ENCODE results near the gene HOXC9. TPM values are rescaled to one million over a fixed set of nuclear protein-coding genes. Genes with fewer than 3 reads are reported as not detected.
A peak's percentile ranks its signal among the peaks of the same experiment; 100 is the strongest.

HOXC9 gene
- total and polyA plus RNA-seq, 2 of the 8 experiments (the other 6 are each of a cell fraction or from before 2014, with no cell fraction given) = not detected

- Histone ChIP-seq H4K91ac (replicated peaks; ENCODE audit: insufficient read length, low read length) (no peak overlapping the region), H3K56ac (replicated peaks; ENCODE audit: insufficient read length, low read depth, low read length) (no peak overlapping the region), H3K4me1 (replicated peaks in 1 of 4; ENCODE audit: control insufficient read depth in 3 of 4, insufficient read depth in 4 of 4, low read length in 3 of 4) (peaks cover 0 to 9% (median 2%) of the 10 kb centered on the region in 4 experiments; a peak in 5 of 7 replicates), H2BK5ac (ENCODE audit: low read depth, low read length) (no peak overlapping the region), H3K36me3 (ENCODE audit: control insufficient read depth in 2 of 4, insufficient read depth in 4 of 4, low read length in 3 of 4) (peaks cover 0 to 8% (median 0%) of the 10 kb centered on the region in 4 experiments; a peak in 1 of 8 replicates), H3K4me3 (ENCODE audit: extremely low read depth in 1 of 4, insufficient read depth in 2 of 4, low read depth in 3 of 4, low read length in 4 of 4) (no peak overlapping the region), H2AK5ac (ENCODE audit: low read depth, low read length) (no peak overlapping the region), H4K20me1 (replicated peaks in 1 of 2; ENCODE audit: control insufficient read depth in 1 of 2, insufficient read depth in 2 of 2, low read length in 2 of 2) (peaks cover 14 to 16% of the 10 kb centered on the region in 2 experiments), H4K5ac (ENCODE audit: insufficient read length, low read depth, low read length) (no peak overlapping the region), H2BK120ac (replicated peaks; ENCODE audit: low read depth, low read length) (no peak overlapping the region), H3K18ac (ENCODE audit: extremely low read depth, low read length) (no peak overlapping the region), H2BK15ac (ENCODE audit: low read length) (no peak overlapping the region), H3K4ac (replicated peaks; ENCODE audit: insufficient read length, low read depth, low read length) (no peak overlapping the region), H3K9me3 (ENCODE audit: insufficient read depth in 2 of 2, low read depth in 1 of 2, low read length in 1 of 2) (no peaks in the 10 kb centered on the region; a peak in 1 of 4 replicates), H3K79me1 (ENCODE audit: low read depth, low read length) (no peaks in the 10 kb centered on the region), H2BK20ac (ENCODE audit: low read length) (no peak overlapping the region), H3K79me2 (ENCODE audit: control insufficient read depth in 1 of 2, insufficient read depth in 2 of 2, low read length in 2 of 2) (no peaks in the 10 kb centered on the region), H3K14ac (ENCODE audit: insufficient read length) (no peak overlapping the region), H3K9ac (replicated peaks in 1 of 4; ENCODE audit: extremely low read depth in 1 of 4, low read depth in 3 of 4, low read length in 3 of 4) (no peak overlapping the region), H3K4me2 (ENCODE audit: insufficient read depth in 1 of 2, low read depth in 2 of 2, low read length in 2 of 2) (no peak overlapping the region), H2BK12ac (ENCODE audit: low read depth, low read length) (no peak overlapping the region), H3K27ac (ENCODE audit: low read depth, low read length) (no peak overlapping the region), H4K8ac (ENCODE audit: extremely low read depth, insufficient read depth, low read length) (peak overlapping the region; percentile 11; the same call in 1 of the 2 replicates), H3K23ac (ENCODE audit: insufficient read length) (no peak overlapping the region), H2AFZ (ENCODE audit: low read length) (no peak overlapping the region), H3K27me3 (replicated peaks in 1 of 4; ENCODE audit: control insufficient read depth in 3 of 4, extremely low read depth in 1 of 4, insufficient read depth in 3 of 4, low read length in 3 of 4) (peaks cover 95 to 100% (median 98%) of the 10 kb centered on the region in 4 experiments), H3K23me2 (ENCODE audit: low read depth, low read length) (no peaks in the 10 kb centered on the region)
- 8% methylated on average over 41 of the region's 46 CpGs; no CpG with 5 or more reads in 1 of the 2 experiments for WGBS, 2 experiments (ENCODE audit: extremely low coverage in 1 of 2, insufficient coverage in 1 of 2, insufficient read length in 1 of 2, insufficient replicate concordance in 2 of 2, low coverage in 1 of 2, low lambda C conversion rate in 2 of 2, missing lambda C conversion rate in 1 of 2)
- FAIRE-seq (no peak), DNase-seq (ENCODE audit: low read depth in 1 of 2, low spot score in 2 of 2) (no peak)
- ChIA-PET POLR2A (ENCODE audit: partially characterized antibody) (no interaction called here), CTCF (ENCODE audit: partially characterized antibody) (interaction anchor here (0.6 to 20.0 kb wide), 26 partner anchors 8 to 553 kb away, joined by 3 to 339 read pairs (median 7); partner anchors contain the start of genes HOXC10, HOXC12, HOXC4 and HOXC8)
- TF ChIP-seq CTBP2 (IDR thresholded peaks at IDR 0.05; ENCODE audit: borderline replicate concordance, insufficient read depth, insufficient read length, low read length) (peak; percentile 60), MAX (IDR thresholded peaks at IDR 0.05) (no peak), CEBPB (IDR thresholded peaks at IDR 0.05; ENCODE audit: low read depth, low read length) (peak; percentile 83), ATF2 (IDR thresholded peaks at IDR 0.05; ENCODE audit: low read length) (no peak), NANOG (IDR thresholded peaks at IDR 0.05; ENCODE audit: insufficient read depth, low read depth, low read length, poor library complexity, severe bottlenecking) (no peak), CBX8 (IDR thresholded peaks at IDR 0.05; ENCODE audit: borderline replicate concordance, low read depth, low read length) (peak; percentile 86; the same call in 1 of the 2 replicates), JUND (IDR thresholded peaks at IDR 0.05; ENCODE audit: low read length) (no peak), SP2 (IDR thresholded peaks at IDR 0.05; ENCODE audit: low read length) (no peak), SIX5 (IDR thresholded peaks at IDR 0.05; ENCODE audit: low read depth, low read length) (no peak), RNF2 (IDR thresholded peaks at IDR 0.05; ENCODE audit: borderline replicate concordance, low read depth, low read length, missing control alignments, poor library complexity, severe bottlenecking) (peak; percentile 98), SIRT6 (IDR thresholded peaks at IDR 0.05; ENCODE audit: low read length) (no peak)
These were observed 31.0 kb downstream of the HOXC9 start for GRCh38 chr12:54030889-54031471.
